Inflammatory macrophage treated with lipopolysaccharide for 1 hour (primary cell): ENCODE measurements around the gene UGT1A8.

Source experiments
- DNase-seq, 2 donors: peaks; one replicate each; pipeline ENCODE4 v3.0.0-alpha.2; 2020 to 2022

Gene UGT1A8

DNA sequence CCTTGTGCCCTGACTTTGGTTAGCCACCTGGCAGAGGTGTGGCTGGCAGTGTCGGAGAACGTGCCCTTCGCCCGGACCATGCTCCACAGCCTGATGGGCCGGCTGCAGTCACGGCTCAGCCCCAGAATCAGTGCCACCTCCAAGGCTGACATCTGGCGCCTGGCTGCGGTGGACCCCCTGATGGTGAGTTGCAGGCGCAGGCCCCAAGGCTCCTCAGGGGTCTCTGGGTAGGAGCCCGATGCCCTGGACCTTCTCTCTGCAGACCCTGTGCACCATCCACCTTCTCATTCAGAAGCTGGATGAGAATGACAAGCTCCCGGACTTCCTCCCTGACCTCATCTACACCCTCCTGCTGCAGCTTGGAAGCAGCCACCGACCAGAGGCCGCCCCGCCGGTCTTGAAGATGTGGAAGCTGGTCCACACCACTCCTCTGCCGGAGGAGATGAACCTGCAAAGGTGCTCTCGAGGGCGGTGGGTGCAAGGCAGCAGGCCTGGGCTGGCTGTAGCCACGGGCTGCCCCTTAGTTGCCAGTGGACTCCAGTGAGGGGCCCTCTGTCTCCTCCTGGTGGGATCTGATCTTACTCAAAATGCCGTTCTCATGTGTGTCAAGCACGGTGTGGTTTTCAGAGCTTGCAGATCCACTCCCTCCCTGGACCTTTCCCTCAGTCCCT lies 204.8 kb downstream of the UGT1A8 start:
- no peak for DNase-seq
